GM10266 (cell line): ENCODE results near the gene KCMF1.
A peak's percentile ranks its signal among the peaks of the same experiment; 100 is the strongest.

Source experiments
- DNase-seq: peaks from one replicate; pipeline ENCODE4 v3.0.0; 2012; ENCODE audit errors: extremely low spot score
- CTCF ChIP-seq: IDR thresholded peaks from 2 replicates; pipeline ENCODE4 v1.5.1; 2012; ENCODE audit warnings: mild to moderate bottlenecking, low read depth; ENCODE audit not compliant: control insufficient read depth, insufficient read depth; ENCODE audit errors: missing control alignments

Gene KCMF1

GRCh38 chr2:85009019-85009618, 38.2 kb downstream of the KCMF1 start:
- no peak for DNase-seq
- no peak for TF ChIP-seq CTCF

- DNase-seq = no peak
- no peak for TF ChIP-seq CTCF
Measured at GRCh38 chr2:85010404-85010803, 39.4 kb downstream of the KCMF1 start.

- no peak for TF ChIP-seq CTCF
Measured at GRCh38 chr2:85011098-85011497, 40.1 kb downstream of the KCMF1 start.

GRCh38 chr2:85011747-85012146, 40.8 kb downstream of the KCMF1 start:
- TF ChIP-seq CTCF = peak; percentile 29
- no peak for DNase-seq

More at GRCh38 chr2:85011098-85011497, 40.1 kb downstream of the KCMF1 start:
- no peak for DNase-seq

GRCh38 chr2:85012431-85012830, 41.5 kb downstream of the KCMF1 start:
- DNase-seq = no peak
- no peak for TF ChIP-seq CTCF

- TF ChIP-seq CTCF = no peak
- DNase-seq = no peak
Measured at GRCh38 chr2:85012855-85013254, 41.9 kb downstream of the KCMF1 start.

GRCh38 chr2:85015653-85016360, 44.8 kb downstream of the KCMF1 start:
- no peak for DNase-seq
- no peak for TF ChIP-seq CTCF
